K562 treated with DMSO at 1 percent for 4 hours (cell line): Measurements from ENCODE around the gene AMT. TPM values are rescaled to one million over a fixed set of nuclear protein-coding genes. Genes with fewer than 3 reads are reported as not detected.

ENCODE experiments used
- total RNA-seq: library from RNA; unstranded; fragments of 300-600 nt; gene quantifications from 2 replicates; pipeline ENCODE4 v1.2.3, GENCODE V29; 2022; ENCODE audit not compliant: insufficient read depth

Gene AMT, protein sequence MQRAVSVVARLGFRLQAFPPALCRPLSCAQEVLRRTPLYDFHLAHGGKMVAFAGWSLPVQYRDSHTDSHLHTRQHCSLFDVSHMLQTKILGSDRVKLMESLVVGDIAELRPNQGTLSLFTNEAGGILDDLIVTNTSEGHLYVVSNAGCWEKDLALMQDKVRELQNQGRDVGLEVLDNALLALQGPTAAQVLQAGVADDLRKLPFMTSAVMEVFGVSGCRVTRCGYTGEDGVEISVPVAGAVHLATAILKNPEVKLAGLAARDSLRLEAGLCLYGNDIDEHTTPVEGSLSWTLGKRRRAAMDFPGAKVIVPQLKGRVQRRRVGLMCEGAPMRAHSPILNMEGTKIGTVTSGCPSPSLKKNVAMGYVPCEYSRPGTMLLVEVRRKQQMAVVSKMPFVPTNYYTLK
- 1.8 and 3.3 TPM in 2 replicates for total RNA-seq

GRCh38 chr3:49422379-49423248 lies at the start of gene AMT:
Gene AMT (minus strand): TSS chr3:49422473. CDS start chr3:49422450, 23 bp downstream.

GRCh38 chr3:49469936-49470713 lies 47.9 kb upstream of the AMT start, which contains the start of gene DAG1:
Gene DAG1 (plus strand): TSS chr3:49470267. CDS start chr3:49510535, 40,268 bp downstream.

DNA sequence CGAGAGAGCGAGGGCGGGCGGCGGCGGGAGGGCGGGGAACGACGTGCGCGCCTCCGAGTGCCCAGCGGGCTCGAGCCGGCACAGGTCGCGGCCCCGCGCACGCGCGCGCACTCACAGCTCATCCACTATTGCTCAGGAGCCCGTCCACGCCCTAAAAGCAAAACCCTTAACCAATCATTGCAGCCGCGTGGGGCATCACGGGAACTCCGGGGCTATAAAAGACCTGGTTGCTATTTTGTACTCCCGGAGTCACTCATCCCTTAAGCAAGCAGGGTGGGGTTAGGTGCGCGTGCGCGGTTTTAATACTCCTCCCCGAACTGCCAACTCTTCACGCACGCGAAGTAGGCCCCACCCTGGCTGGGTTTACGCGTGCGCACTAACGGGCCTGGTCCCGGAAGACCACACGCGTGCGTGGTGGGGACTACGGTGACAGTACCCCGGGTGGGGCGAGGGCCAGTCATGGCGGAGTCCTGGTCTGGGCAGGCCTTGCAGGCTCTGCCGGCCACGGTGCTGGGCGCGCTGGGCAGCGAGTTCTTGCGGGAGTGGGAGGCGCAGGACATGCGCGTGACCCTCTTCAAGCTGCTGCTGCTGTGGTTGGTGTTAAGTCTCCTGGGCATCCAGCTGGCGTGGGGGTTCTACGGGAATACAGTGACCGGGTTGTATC lies 10.2 kb downstream of the AMT start, which contains the start of the genes RHOA and TCTA:
RHOA (minus strand) TSS at position 9 of the 664 bp plus-strand sequence. CDS start 36,387 bp downstream, outside the sequence.
TCTA (plus strand) TSS at position 456 of the 664 bp plus-strand sequence; CDS start at position 460, 4 bp downstream.

Other genes with a start within 250 kb of the AMT start
- 4.1 and 7.5 TPM in 2 replicates for gene C3orf62, start 145.2 kb downstream of the AMT start, total RNA-seq
- gene USP4, start 82.4 kb downstream of the AMT start, total RNA-seq: 8.1 and 8.4 TPM in 2 replicates
- not detected in 2 replicates for gene GPX1, start 64.1 kb downstream of the AMT start, total RNA-seq
- 233 and 256 TPM in 2 replicates for gene RHOA, start 10.5 kb downstream of the AMT start, total RNA-seq
- 9.9 and 11.6 TPM in 2 replicates for gene TCTA, start 10.1 kb downstream of the AMT start, total RNA-seq
- 5.3 and 9.7 TPM in 2 replicates for gene NICN1, start 6.9 kb upstream of the AMT start, total RNA-seq
- 10.8 and 14.5 TPM in 2 replicates for gene DAG1, start 47.8 kb upstream of the AMT start, total RNA-seq
- gene BSN, start 132.0 kb upstream of the AMT start, total RNA-seq: 0.07 and 0.21 TPM in 2 replicates